ENCODE measurements around the gene KLHL13.

GRCh38 chrX:117978402-117978801 lies 138.2 kb downstream of the KLHL13 start:
- TF ChIP-seq CTCF (IDR thresholded peaks at IDR 0.05) (no peak), POLR2A (IDR thresholded peaks at IDR 0.05) (no peak)
